Measurements from ENCODE around the gene SIRPD.
"Not testable (repeated sequence)": the region's sequence is repeated elsewhere in the genome, so short reads cannot be mapped to it uniquely, and the experiment has no call there.

Gene SIRPD

GRCh38 chr20:1524004-1524403, 33.5 kb downstream of the SIRPD start:
- peaks cover 4% of the 10 kb centered on the region for H3K9me3 Mint-ChIP-seq
- no peak overlapping the region for H3K4me3 Mint-ChIP-seq
- no peak for ATAC-seq
- DNase-seq (ENCODE audit: low spot score in 2 of 2): no peak
- no peaks in the 10 kb centered on the region for H3K4me1 Mint-ChIP-seq
- no peaks in the 10 kb centered on the region for H3K36me3 Mint-ChIP-seq
- no peak overlapping the region for H3K27ac Mint-ChIP-seq

GRCh38 chr20:1517010-1517409, 40.5 kb downstream of the SIRPD start:
- Mint-ChIP-seq H3K27ac (no peak overlapping the region), H3K4me3 (no peak overlapping the region), H3K9me3 (peaks cover 4% of the 10 kb centered on the region), H3K4me1 (no peaks in the 10 kb centered on the region), H3K36me3 (no peaks in the 10 kb centered on the region)
- DNase-seq (ENCODE audit: low spot score in 2 of 2) (no peak), ATAC-seq (no peak)

GRCh38 chr20:1513801-1514200, 43.7 kb downstream of the SIRPD start:
- no peaks in the 10 kb centered on the region for H3K4me1 Mint-ChIP-seq
- no peak overlapping the region for H3K27ac Mint-ChIP-seq
- peaks cover 4% of the 10 kb centered on the region for H3K9me3 Mint-ChIP-seq
- DNase-seq (ENCODE audit: low spot score in 2 of 2) (no peak), ATAC-seq (no peak)
- no peaks in the 10 kb centered on the region for H3K36me3 Mint-ChIP-seq
- H3K4me3 Mint-ChIP-seq: no peak overlapping the region

GRCh38 chr20:1509237-1509636, 48.3 kb downstream of the SIRPD start:
- Mint-ChIP-seq H3K27ac (no peak overlapping the region), H3K9me3 (peaks cover 4% of the 10 kb centered on the region), H3K36me3 (no peaks in the 10 kb centered on the region), H3K4me1 (no peaks in the 10 kb centered on the region), H3K4me3 (no peak overlapping the region)
- DNase-seq (ENCODE audit: low spot score in 2 of 2) (no peak), ATAC-seq (no peak)

GRCh38 chr20:1508574-1508973, 48.9 kb downstream of the SIRPD start:
- Mint-ChIP-seq H3K9me3 (peaks cover 4% of the 10 kb centered on the region), H3K4me3 (no peak overlapping the region), H3K36me3 (no peaks in the 10 kb centered on the region), H3K4me1 (peaks cover 2% of the 10 kb centered on the region), H3K27ac (no peak overlapping the region)
- DNase-seq (ENCODE audit: low spot score in 2 of 2): no peak
- ATAC-seq: no peak

GRCh38 chr20:1507276-1507675, 50.2 kb downstream of the SIRPD start:
- Mint-ChIP-seq H3K4me1 (peaks cover 8% of the 10 kb centered on the region), H3K4me3 (no peak overlapping the region), H3K36me3 (no peaks in the 10 kb centered on the region), H3K9me3 (no peaks in the 10 kb centered on the region), H3K27ac (no peak overlapping the region)
- DNase-seq (ENCODE audit: low spot score in 2 of 2): no peak
- no peak for ATAC-seq

- Mint-ChIP-seq H3K4me3 (no peak overlapping the region), H3K36me3 (no peaks in the 10 kb centered on the region), H3K27ac (no peak overlapping the region), H3K4me1 (peaks cover 8% of the 10 kb centered on the region), H3K9me3 (no peaks in the 10 kb centered on the region)
- no peak for ATAC-seq
- no peak for DNase-seq (ENCODE audit: low spot score in 2 of 2)
Observed at GRCh38 chr20:1505871-1506270, 51.6 kb downstream of the SIRPD start.

GRCh38 chr20:1505361-1505760, 52.1 kb downstream of the SIRPD start:
- H3K36me3 Mint-ChIP-seq: no peaks in the 10 kb centered on the region
- H3K27ac Mint-ChIP-seq: no peak overlapping the region
- H3K9me3 Mint-ChIP-seq: no peaks in the 10 kb centered on the region
- H3K4me3 Mint-ChIP-seq: no peak overlapping the region
- peaks cover 8% of the 10 kb centered on the region for H3K4me1 Mint-ChIP-seq
- no peak for ATAC-seq
- DNase-seq (ENCODE audit: low spot score in 2 of 2): no peak

GRCh38 chr20:1503564-1504227, 53.8 kb downstream of the SIRPD start:
- peak; percentile 98 for ATAC-seq
- Mint-ChIP-seq H3K36me3 (no peaks in the 10 kb centered on the region), H3K9me3 (no peaks in the 10 kb centered on the region), H3K4me3 (no peak overlapping the region), H3K4me1 (peaks cover 8% of the 10 kb centered on the region), H3K27ac (no peak overlapping the region)
- DNase-seq (ENCODE audit: low spot score in 2 of 2): peak; percentile 51 to 79

GRCh38 chr20:1500496-1500895, 57.0 kb downstream of the SIRPD start:
- no peaks in the 10 kb centered on the region for H3K9me3 Mint-ChIP-seq
- peaks cover 8% of the 10 kb centered on the region for H3K4me1 Mint-ChIP-seq
- no peak for DNase-seq (ENCODE audit: low spot score in 2 of 2)
- H3K27ac Mint-ChIP-seq: no peak overlapping the region
- no peak overlapping the region for H3K4me3 Mint-ChIP-seq
- H3K36me3 Mint-ChIP-seq: no peaks in the 10 kb centered on the region
- no peak for ATAC-seq

- Mint-ChIP-seq H3K4me1 (peaks cover 8% of the 10 kb centered on the region), H3K27ac (no peak overlapping the region), H3K36me3 (no peaks in the 10 kb centered on the region), H3K9me3 (no peaks in the 10 kb centered on the region), H3K4me3 (no peak overlapping the region)
- DNase-seq (ENCODE audit: low spot score in 2 of 2) (no peak), ATAC-seq (no peak)
Observed at GRCh38 chr20:1499528-1500420, 57.7 kb downstream of the SIRPD start.

GRCh38 chr20:1497371-1497770, 60.1 kb downstream of the SIRPD start:
- not testable (repeated sequence) for H3K9me3 Mint-ChIP-seq; H3K4me3 Mint-ChIP-seq; H3K4me1 Mint-ChIP-seq; H3K36me3 Mint-ChIP-seq; ATAC-seq; H3K27ac Mint-ChIP-seq; DNase-seq (ENCODE audit: low spot score in 2 of 2)

GRCh38 chr20:1496930-1497329, 60.6 kb downstream of the SIRPD start:
- H3K27ac Mint-ChIP-seq: no peak overlapping the region
- H3K9me3 Mint-ChIP-seq: no peaks in the 10 kb centered on the region
- no peak for ATAC-seq
- no peak overlapping the region for H3K4me3 Mint-ChIP-seq
- no peaks in the 10 kb centered on the region for H3K36me3 Mint-ChIP-seq
- no peaks in the 10 kb centered on the region for H3K4me1 Mint-ChIP-seq
- no peak for DNase-seq (ENCODE audit: low spot score in 2 of 2)

GRCh38 chr20:1494436-1494835, 63.1 kb downstream of the SIRPD start:
- Mint-ChIP-seq H3K27ac (no peak overlapping the region), H3K4me1 (no peaks in the 10 kb centered on the region), H3K4me3 (no peak overlapping the region), H3K36me3 (no peaks in the 10 kb centered on the region), H3K9me3 (no peaks in the 10 kb centered on the region)
- DNase-seq (ENCODE audit: low spot score in 2 of 2) (no peak), ATAC-seq (no peak)

- H3K27ac Mint-ChIP-seq: no peak overlapping the region
- no peak overlapping the region for H3K4me3 Mint-ChIP-seq
- no peaks in the 10 kb centered on the region for H3K4me1 Mint-ChIP-seq
- DNase-seq (ENCODE audit: low spot score in 2 of 2): no peak
- ATAC-seq: no peak
- H3K9me3 Mint-ChIP-seq: no peaks in the 10 kb centered on the region
- no peaks in the 10 kb centered on the region for H3K36me3 Mint-ChIP-seq
Observed at GRCh38 chr20:1493536-1493935, 64.0 kb downstream of the SIRPD start.

Measured in stimulated activated effector memory CD8-positive, alpha-beta T cell treated with anti-CD3 and anti-CD28 coated beads, Interleukin-12 subunit alpha, Interleukin-12 subunit beta, amount 100 ng/mL, for 72 hours (primary cell).